Upper lobe of left lung (tissue), 6 donors: Measurements from ENCODE around the gene MYEOV. TPM values are rescaled to one million over a fixed set of nuclear protein-coding genes. Genes with fewer than 3 reads are reported as not detected.

Experiments used
- ATAC-seq, 2 donors: fragments of 200-7000 bp; cut with Tn5 transposase; one replicate each; pipeline ENCODE4 v1.9.1; 2022; ENCODE audit warnings: mild to moderate bottlenecking in 2 of 2, moderate library complexity in 2 of 2; ENCODE audit not compliant: low FRiP score in 2 of 2
- DNase-seq, 2 donors: peaks; one replicate each; pipeline ENCODE4 v3.0.0-alpha.2; 2019 to 2020
- H3K27ac ChIP-seq, 4 donors: fragments of 200-600 bp; sonication (generic); one replicate each; pipeline ENCODE4 v1.5.1; 2016 to 2019
- H3K27me3 ChIP-seq, 4 donors: fragments of 200-600 bp; sonication (generic); one replicate each; pipeline ENCODE4 v1.5.1; 2017 to 2019
- H3K36me3 ChIP-seq, 4 donors: fragments of 200-600 bp; sonication (generic); one replicate each; pipeline ENCODE4 v1.5.1; 2016 to 2019
- H3K4me1 ChIP-seq, 4 donors: fragments of 200-600 bp; sonication (generic); one replicate each; pipeline ENCODE4 v1.5.1; 2018 to 2019
- H3K4me3 ChIP-seq, 4 donors: fragments of 200-600 bp; sonication (generic); one replicate each; pipeline ENCODE4 v1.5.1; 2017 to 2019; ENCODE audit warnings: mild to moderate bottlenecking in 2 of 4, moderate library complexity in 1 of 4
- H3K9me3 ChIP-seq, 4 donors: fragments of 200-600 bp; sonication (generic); one replicate each; pipeline ENCODE4 v1.5.1; 2018 to 2019
- EP300 ChIP-seq, 4 donors: sonication (generic); formaldehyde crosslinking; IDR thresholded peaks; one replicate each; pipeline ENCODE4 v1.5.1; 2017; ENCODE audit warnings: antibody characterized with exemption in 4 of 4, control low read depth in 2 of 4
- POLR2A ChIP-seq, 4 donors: fragments of 450-650 bp; IDR thresholded peaks; one replicate each; pipeline ENCODE4 v1.5.1; 2016 to 2017; ENCODE audit warnings: antibody characterized with exemption in 4 of 4, mild to moderate bottlenecking in 2 of 4
- POLR2AphosphoS5 ChIP-seq, 2 donors: sonication (generic); formaldehyde crosslinking; IDR thresholded peaks; one replicate each; pipeline ENCODE4 v1.5.1; 2017; ENCODE audit warnings: antibody characterized with exemption in 2 of 2
- WGBS, 2 donors: methylation state at CpG; one replicate each; pipeline ENCODE4 v1.1.5; 2017 to 2018; 5-methylcytosine and 5-hydroxymethylcytosine counted together
- total RNA-seq, 6 donors: library from RNA; depleted of rRNA in 4 of 6; stranded (reverse); fragments of >200 nt in 4 of 6; gene quantifications; one replicate each; pipeline versions ENCODE4 v1.1.0 to v1.2.1, GENCODE V29; 2016 to 2021
- TF ChIP-seq, protein P1 (sequence below), 6 experiments: fragments of 450-650 bp in 4 of 6; fragments of 200-600 bp in 2 of 6; sonication (generic) in 2 of 6; IDR thresholded peaks; one replicate each; pipeline ENCODE4 v1.5.1; 2016 to 2019; ENCODE audit warnings: antibody characterized with exemption in 6 of 6
- donor health status: DM: no; HTN: no; CAD: no; lungs with moderate emphysema.
- donor health status: DM: no; HTN: yes; CAD: no; lungs with severe emphysema.

Gene MYEOV
- total RNA-seq, 6 donors from 2014 or later = 0.30 to 0.98 (median 0.77) TPM; not detected in 2

DNA sequence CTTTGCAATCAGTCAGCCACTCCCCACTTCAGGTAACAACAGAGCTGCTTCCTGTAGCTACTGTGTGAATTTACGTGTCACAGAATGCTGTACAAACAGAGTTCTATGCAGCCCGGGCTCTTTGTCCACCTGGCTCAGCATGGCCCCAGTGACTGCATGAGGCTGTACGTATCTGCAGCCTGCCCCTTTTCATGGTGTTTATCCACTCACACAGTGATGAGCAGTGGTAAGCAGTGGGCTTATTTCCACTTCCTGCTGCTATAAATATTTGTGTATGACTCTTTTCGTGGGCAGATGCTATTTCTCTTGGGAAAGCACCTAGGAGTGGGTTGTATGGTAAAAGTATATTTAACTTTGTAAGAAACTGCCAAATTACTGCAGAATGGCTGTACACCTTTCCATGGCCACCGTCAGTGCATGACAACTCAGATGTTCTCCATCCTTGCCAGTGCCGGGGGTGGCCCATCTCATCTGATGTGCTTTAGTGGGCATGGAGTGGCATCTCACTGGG is 43.3 kb downstream of the MYEOV start:
- Histone ChIP-seq H3K9me3 (no peaks in the 10 kb centered on the region), H3K27ac (no peak overlapping the region), H3K4me3 (no peak overlapping the region), H3K27me3 (no peaks in the 10 kb centered on the region), H3K36me3 (no peaks in the 10 kb centered on the region), H3K4me1 (peaks cover 0 to 10% (median 7%) of the 10 kb centered on the region in 4 donors)
- WGBS, 2 donors = 38 to 58% methylated on average over 5 to 6 of the region's 6 CpGs
- ATAC-seq (peak in 1 of 2 donors; percentile 37), DNase-seq (peak in 1 of 2 donors; percentile 22)
- TF ChIP-seq EP300 (IDR thresholded peaks at IDR 0.05) = no peak
- no peak for TF ChIP-seq POLR2AphosphoS5 (IDR thresholded peaks at IDR 0.05)
- TF ChIP-seq POLR2A (IDR thresholded peaks at IDR 0.05) = no peak
- TF ChIP-seq, protein P1, sequence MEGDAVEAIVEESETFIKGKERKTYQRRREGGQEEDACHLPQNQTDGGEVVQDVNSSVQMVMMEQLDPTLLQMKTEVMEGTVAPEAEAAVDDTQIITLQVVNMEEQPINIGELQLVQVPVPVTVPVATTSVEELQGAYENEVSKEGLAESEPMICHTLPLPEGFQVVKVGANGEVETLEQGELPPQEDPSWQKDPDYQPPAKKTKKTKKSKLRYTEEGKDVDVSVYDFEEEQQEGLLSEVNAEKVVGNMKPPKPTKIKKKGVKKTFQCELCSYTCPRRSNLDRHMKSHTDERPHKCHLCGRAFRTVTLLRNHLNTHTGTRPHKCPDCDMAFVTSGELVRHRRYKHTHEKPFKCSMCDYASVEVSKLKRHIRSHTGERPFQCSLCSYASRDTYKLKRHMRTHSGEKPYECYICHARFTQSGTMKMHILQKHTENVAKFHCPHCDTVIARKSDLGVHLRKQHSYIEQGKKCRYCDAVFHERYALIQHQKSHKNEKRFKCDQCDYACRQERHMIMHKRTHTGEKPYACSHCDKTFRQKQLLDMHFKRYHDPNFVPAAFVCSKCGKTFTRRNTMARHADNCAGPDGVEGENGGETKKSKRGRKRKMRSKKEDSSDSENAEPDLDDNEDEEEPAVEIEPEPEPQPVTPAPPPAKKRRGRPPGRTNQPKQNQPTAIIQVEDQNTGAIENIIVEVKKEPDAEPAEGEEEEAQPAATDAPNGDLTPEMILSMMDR (IDR thresholded peaks at IDR 0.05) = no peak

DNA sequence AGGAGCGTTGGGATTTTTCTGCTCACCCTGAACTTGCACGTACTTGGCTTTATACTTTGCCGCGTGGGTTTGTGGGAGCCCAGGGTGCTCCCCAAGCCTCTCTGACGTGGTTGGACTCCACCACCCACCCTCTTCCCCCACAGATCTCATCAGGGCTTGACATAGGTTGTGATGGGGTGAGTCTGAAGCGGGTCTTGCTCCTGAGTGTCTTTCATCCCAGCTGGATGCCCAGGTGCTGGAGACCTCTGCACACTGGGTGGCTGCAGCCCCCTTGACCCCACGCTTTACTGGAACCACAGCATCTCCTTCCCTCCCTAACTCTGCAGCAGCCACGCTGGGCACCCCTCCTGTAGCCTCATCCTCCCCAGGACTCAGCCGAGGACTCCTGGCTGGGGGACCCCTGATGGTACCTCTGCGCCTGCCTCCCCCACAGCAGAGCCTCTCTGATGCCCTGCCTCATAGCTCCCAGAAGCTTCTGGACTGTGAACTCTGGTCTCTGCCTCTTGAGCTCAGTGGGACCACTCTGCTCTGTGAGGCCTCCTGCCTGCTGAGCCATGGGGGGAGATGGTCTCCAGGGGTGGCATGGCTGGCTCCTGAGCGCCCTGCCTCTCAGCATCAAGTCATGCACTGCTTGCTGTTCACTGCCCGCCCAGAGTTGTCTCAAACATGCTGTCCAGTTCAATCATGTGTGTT is 45.2 kb downstream of the MYEOV start:
- H3K27me3 ChIP-seq = no peaks in the 10 kb centered on the region
- no peak for ATAC-seq
- peaks cover 0 to 10% (median 7%) of the 10 kb centered on the region in 4 donors for H3K4me1 ChIP-seq
- H3K4me3 ChIP-seq = no peak overlapping the region
- 86 to 93% methylated on average over 10 to 12 of the region's 12 CpGs for WGBS, 2 donors
- DNase-seq = peak in 1 of 2 donors; percentile 17
- no peak overlapping the region for H3K27ac ChIP-seq
- H3K36me3 ChIP-seq = no peaks in the 10 kb centered on the region
- no peaks in the 10 kb centered on the region for H3K9me3 ChIP-seq
- no peak for TF ChIP-seq EP300 (IDR thresholded peaks at IDR 0.05)
- TF ChIP-seq POLR2A (IDR thresholded peaks at IDR 0.05) = no peak
- TF ChIP-seq, protein P1 (IDR thresholded peaks at IDR 0.05) = no peak

DNA sequence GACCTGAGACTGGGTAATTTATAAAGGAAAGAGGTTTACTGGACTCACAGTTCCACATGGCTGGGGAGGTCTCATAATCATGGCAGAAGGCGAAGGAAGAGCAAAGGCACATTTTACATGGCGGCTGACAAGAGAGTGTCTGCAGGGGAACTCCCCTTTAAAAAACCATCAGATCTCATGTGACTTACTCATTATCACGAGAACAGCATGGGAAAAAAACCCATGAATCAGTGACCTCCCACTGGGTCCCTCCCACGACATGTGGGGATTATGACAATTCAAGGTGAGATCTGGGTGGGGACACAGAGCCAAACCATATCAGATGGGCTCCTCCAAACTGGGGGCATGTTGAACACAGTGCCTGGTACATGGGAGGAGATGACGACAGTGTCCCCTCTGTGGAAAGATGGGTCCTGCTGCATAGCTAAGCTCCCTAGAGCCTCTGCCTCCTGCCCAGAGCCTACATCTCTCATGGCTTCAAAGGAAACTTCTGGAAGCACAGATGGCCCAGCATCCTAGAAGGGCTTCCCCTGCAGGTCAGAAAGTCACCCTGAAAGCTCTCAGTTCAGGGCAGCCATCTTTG is 46.1 kb downstream of the MYEOV start:
- no peaks in the 10 kb centered on the region for H3K9me3 ChIP-seq
- no peaks in the 10 kb centered on the region for H3K27me3 ChIP-seq
- ATAC-seq (no peak), DNase-seq (no peak)
- TF ChIP-seq, protein P1 (IDR thresholded peaks at IDR 0.05) = no peak
- TF ChIP-seq EP300 (IDR thresholded peaks at IDR 0.05) (no peak), POLR2A (IDR thresholded peaks at IDR 0.05) (no peak), POLR2AphosphoS5 (IDR thresholded peaks at IDR 0.05) (no peak)
- H3K4me1 ChIP-seq = peaks cover 0 to 10% (median 7%) of the 10 kb centered on the region in 4 donors
- no peak overlapping the region for H3K4me3 ChIP-seq
- WGBS, 2 donors = 75 to 88% methylated on average over 5 of the region's 5 CpGs
- no peaks in the 10 kb centered on the region for H3K36me3 ChIP-seq
- H3K27ac ChIP-seq = no peak overlapping the region

DNA sequence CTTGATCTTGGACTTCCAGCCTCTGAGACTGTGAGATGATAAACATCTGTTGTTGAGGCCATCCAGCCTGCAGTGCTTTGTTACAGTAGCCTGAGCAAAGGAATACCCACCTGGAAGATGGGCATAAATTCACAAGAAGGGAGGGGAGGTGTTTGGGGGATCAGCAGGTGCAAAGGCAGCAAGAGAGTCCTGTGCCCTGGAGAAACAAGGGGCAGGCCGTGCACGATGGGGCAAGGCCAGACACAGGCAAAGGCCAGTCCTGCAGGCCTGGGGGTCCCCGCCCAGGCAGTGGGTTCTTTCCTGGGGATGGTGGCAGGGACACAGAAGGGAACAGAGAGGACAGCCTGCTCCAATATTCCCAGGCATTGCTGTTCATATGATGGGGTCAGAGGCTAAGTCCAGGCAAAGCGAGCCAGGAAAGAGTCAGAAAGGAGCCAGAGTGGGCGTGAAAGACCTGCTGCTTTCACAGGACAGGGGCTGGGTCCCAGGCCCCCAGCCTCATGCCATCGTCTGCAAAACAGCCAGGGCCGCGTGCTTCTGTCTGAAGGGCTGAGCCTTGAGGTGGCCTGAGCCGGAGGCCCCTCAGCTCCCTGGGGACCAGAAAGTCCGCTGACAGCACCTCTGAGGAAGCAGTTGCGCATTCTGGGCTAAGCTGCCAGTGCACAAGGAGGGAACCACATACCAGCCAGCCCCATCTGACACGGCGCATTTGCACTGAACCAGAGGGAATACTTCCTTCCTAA is 48.8 kb downstream of the MYEOV start:
- no peak for TF ChIP-seq EP300 (IDR thresholded peaks at IDR 0.05)
- TF ChIP-seq POLR2AphosphoS5 (IDR thresholded peaks at IDR 0.05) = no peak
- TF ChIP-seq, protein P1 (IDR thresholded peaks at IDR 0.05) = no peak
- no peak for TF ChIP-seq POLR2A (IDR thresholded peaks at IDR 0.05)
- H3K36me3 ChIP-seq = no peaks in the 10 kb centered on the region
- DNase-seq = peak in 1 of 2 donors; percentile 6
- H3K4me3 ChIP-seq = no peak overlapping the region
- ATAC-seq = no peak
- H3K27me3 ChIP-seq = no peaks in the 10 kb centered on the region
- whole genome bisulfite sequencing, 2 donors = 92 to 95% methylated on average over 10 to 13 of the region's 13 CpGs
- H3K4me1 ChIP-seq = peaks cover 0 to 1% (median 0%) of the 10 kb centered on the region in 4 donors
- no peaks in the 10 kb centered on the region for H3K9me3 ChIP-seq
- H3K27ac ChIP-seq = no peak overlapping the region
